SK-N-SH (cell line): ENCODE results near the gene SLC16A12. TPM values are rescaled to one million over a fixed set of nuclear protein-coding genes. Genes with fewer than 3 reads are reported as not detected.

Source experiments
- CTCF ChIA-PET: fragments of 300-600, 350-600 bp; formaldehyde crosslinking; extraction: SDS; loops from one replicate; lab custom pipeline; 2021; lab: Yijun Ruan, JAX
- POLR2A ChIA-PET: fragments of 350-600 bp; sonication (Branson Sonifier 250); formaldehyde crosslinking; extraction: SDS; loops from one replicate; lab custom pipeline; 2020; ENCODE audit warnings: antibody characterized with exemption, inconsistent platforms; lab: Yijun Ruan, JAX
- DNase-seq: peaks from one replicate; pipeline ENCODE4 v3.0.0; 2012
- H2AFZ ChIP-seq: fragments of 200-600 bp; sonication (generic); 2 replicates; pipeline ENCODE4 v1.8.1; 2016; ENCODE audit warnings: antibody characterized with exemption, mild to moderate bottlenecking, low read depth
- H3F3A ChIP-seq: fragments of 200-600 bp; sonication (generic); replicated peaks from 2 replicates; pipeline ENCODE3; 2016; ENCODE audit warnings: antibody characterized with exemption, mild to moderate bottlenecking; ENCODE audit not compliant: insufficient read depth
- H3K27ac ChIP-seq, 2 experiments: fragments of 200-500 bp in 1 of 2; fragments of 200-600 bp in 1 of 2; sonication (Bioruptor generic) in 1 of 2; sonication (generic), shearing (Covaris generic) in 1 of 2; 2 replicates each; pipeline versions ENCODE4 v1.5.1 to v1.6.1; 2014 to 2016; ENCODE audit warnings: low read depth in 2 of 2, inconsistent platforms in 1 of 2, low read length in 1 of 2, mild to moderate bottlenecking in 1 of 2, mixed read lengths in 1 of 2
- H3K27me3 ChIP-seq: fragments of 200-600 bp; sonication (generic), shearing (Covaris generic); 2 replicates; pipeline ENCODE4 v1.6.1; 2016; ENCODE audit warnings: mixed run types; ENCODE audit not compliant: insufficient read depth
- H3K36me3 ChIP-seq, 2 experiments: fragments of 200-500 bp in 1 of 2; fragments of 200-600 bp in 1 of 2; sonication (Bioruptor generic) in 1 of 2; sonication (generic) in 1 of 2; replicated peaks in 1 of 2; 2 replicates each; pipeline versions ENCODE3 to v1.5.1; 2014 to 2016; ENCODE audit warnings: low read length in 1 of 2, mild to moderate bottlenecking in 1 of 2; ENCODE audit not compliant: insufficient read depth in 2 of 2, control insufficient read depth in 1 of 2
- H3K4me1 ChIP-seq, 2 experiments: fragments of 200-500 bp in 1 of 2; fragments of 200-600 bp in 1 of 2; sonication (Bioruptor generic) in 1 of 2; sonication (generic), shearing (Covaris generic) in 1 of 2; 2 replicates each; pipeline versions ENCODE4 v1.5.1 to v1.6.1; 2014 to 2016; ENCODE audit warnings: low read depth in 1 of 2, low read length in 1 of 2, mixed run types in 1 of 2; ENCODE audit not compliant: insufficient read depth in 2 of 2, control insufficient read depth in 1 of 2
- H3K4me2 ChIP-seq: fragments of 200-600 bp; sonication (generic), shearing (Covaris generic); 2 replicates; pipeline ENCODE4 v1.6.1; 2017; ENCODE audit warnings: mixed run types
- H3K4me3 ChIP-seq, 2 experiments: fragments of 200-500 bp in 1 of 2; fragments of 200-600 bp in 1 of 2; sonication (Bioruptor generic) in 1 of 2; sonication (generic), shearing (Covaris generic) in 1 of 2; 2 replicates each; pipeline versions ENCODE4 v1.5.1 to v1.8.1; 2014 to 2016; ENCODE audit warnings: low read depth in 2 of 2, inconsistent platforms in 1 of 2, low read length in 1 of 2, mild to moderate bottlenecking in 1 of 2, mixed read lengths in 1 of 2, moderate library complexity in 1 of 2
- H3K79me2 ChIP-seq: fragments of 200-600 bp; sonication (generic); 2 replicates; pipeline ENCODE4 v1.8.1; 2017; ENCODE audit warnings: mild to moderate bottlenecking; ENCODE audit not compliant: insufficient read depth
- H3K9ac ChIP-seq: fragments of 200-600 bp; sonication (generic); 2 replicates; pipeline ENCODE4 v1.6.1; 2017; ENCODE audit warnings: mixed run types
- H3K9me2 ChIP-seq: fragments of 200-600 bp; sonication (generic); 2 replicates; pipeline ENCODE4 v1.6.1; 2017; ENCODE audit warnings: mixed run types
- H3K9me3 ChIP-seq: fragments of 200-600 bp; sonication (generic); 2 replicates; pipeline ENCODE4 v1.6.1; 2017; ENCODE audit warnings: mixed run types, mild to moderate bottlenecking, moderate library complexity
- H4K20me1 ChIP-seq: fragments of 200-600 bp; sonication (generic); 2 replicates; pipeline ENCODE4 v1.6.1; 2017; ENCODE audit warnings: mild to moderate bottlenecking, mixed run types; ENCODE audit not compliant: insufficient read depth
- CHD2 ChIP-seq: fragments of 150-350 bp; IDR thresholded peaks from 2 replicates; pipeline ENCODE4 v1.6.1; 2018; ENCODE audit warnings: low read length; ENCODE audit not compliant: partially characterized antibody
- EP300 ChIP-seq, 2 experiments: IDR thresholded peaks; 2 replicates each; pipeline versions ENCODE4 v1.4.0 to v1.6.1; 2012; ENCODE audit warnings: borderline replicate concordance in 1 of 2, low read depth in 1 of 2, low read length in 1 of 2
- EZH2phosphoT487 ChIP-seq: fragments of 200-600 bp; sonication (generic); IDR thresholded peaks from 2 replicates; pipeline ENCODE4 v1.6.1; 2017; ENCODE audit warnings: low read depth, mixed run types, mild to moderate bottlenecking, antibody characterized with exemption, moderate library complexity, borderline replicate concordance
- FOSL2 ChIP-seq: IDR thresholded peaks from 2 replicates; pipeline ENCODE4 v1.4.0; 2012; ENCODE audit warnings: low read depth, mild to moderate bottlenecking, moderate library complexity, borderline replicate concordance
- FOXJ3 ChIP-seq: sonication (generic); formaldehyde crosslinking; IDR thresholded peaks from 2 replicates; pipeline ENCODE4 v1.5.1; 2020; ENCODE audit warnings: mild to moderate bottlenecking, missing genetic modification reagents
- GATA2 ChIP-seq: sonication (generic); formaldehyde crosslinking; IDR thresholded peaks from 2 replicates; pipeline ENCODE4 v1.5.0; 2020; ENCODE audit warnings: mild to moderate bottlenecking, missing genetic modification reagents
- JUND ChIP-seq: IDR thresholded peaks from 2 replicates; pipeline ENCODE4 v1.4.0; 2012
- MEF2A ChIP-seq: IDR thresholded peaks from 2 replicates; pipeline ENCODE4 v1.4.0; 2012; ENCODE audit warnings: low read depth, borderline replicate concordance
- MXI1 ChIP-seq: IDR thresholded peaks from 2 replicates; pipeline ENCODE4 v1.6.1; 2012; ENCODE audit warnings: mild to moderate bottlenecking, low read depth, low read length, improper control_type of control experiment
- NFIC ChIP-seq: IDR thresholded peaks from 2 replicates; pipeline ENCODE4 v1.4.0; 2012; ENCODE audit warnings: borderline replicate concordance
- NRF1 ChIP-seq: IDR thresholded peaks from 2 replicates; pipeline ENCODE4 v1.6.1; 2012; ENCODE audit warnings: low read depth, mild to moderate bottlenecking, low read length
- POLR2AphosphoS5 ChIP-seq: IDR thresholded peaks from 2 replicates; pipeline ENCODE4 v1.6.1; 2012; ENCODE audit warnings: low read depth, low read length
- RAD21 ChIP-seq: IDR thresholded peaks from 2 replicates; pipeline ENCODE4 v1.6.1; 2012; ENCODE audit warnings: mild to moderate bottlenecking, low read length
- REST ChIP-seq: IDR thresholded peaks from 2 replicates; pipeline ENCODE4 v1.6.1; 2012; ENCODE audit warnings: mild to moderate bottlenecking, low read depth, low read length, moderate library complexity
- SMC3 ChIP-seq: IDR thresholded peaks from 2 replicates; pipeline ENCODE4 v1.6.1; 2012; ENCODE audit warnings: low read depth, low read length, improper control_type of control experiment
- USF2 ChIP-seq: fragments of 150-350 bp; IDR thresholded peaks from 2 replicates; pipeline ENCODE4 v1.6.1; 2017; ENCODE audit warnings: antibody characterized with exemption, low read length, low read depth, borderline replicate concordance
- WGBS: methylation state at CpG from one replicate; pipeline ENCODE4 v1.1.6; 2017; ENCODE audit warnings: low lambda C conversion rate; 5-methylcytosine and 5-hydroxymethylcytosine counted together
- polyA plus RNA-seq, 3 experiments: library from polyadenylated mRNA; depleted of rRNA; stranded (reverse); fragments of >200 nt; gene quantifications; 2 replicates each; pipeline ENCODE4 v1.2.3, GENCODE V29; 2012
- TF ChIP-seq, protein P1 (sequence below): IDR thresholded peaks from 2 replicates; pipeline ENCODE4 v1.4.0; 2012; ENCODE audit warnings: low read depth, borderline replicate concordance

Gene SLC16A12
- polyA plus RNA-seq, 1 of the 3 experiments (the other 2 are of a cell fraction) = 0.13 TPM

- WGBS = 95% methylated on average over 3 of the region's 3 CpGs
- H3K4me1 ChIP-seq = peaks cover 21 to 27% of the 10 kb centered on the region in 2 experiments; a peak in 3 of 4 replicates
- H2AFZ ChIP-seq = no peak overlapping the region
- no peak for DNase-seq
- H3K36me3 ChIP-seq = no peaks in the 10 kb centered on the region
- no peak overlapping the region for H3K4me3 ChIP-seq
- H3K79me2 ChIP-seq = no peaks in the 10 kb centered on the region
- CTCF ChIA-PET = interaction anchor here (1.0 kb wide), 1 partner anchor 149 kb away, joined by 3 read pairs; no protein-coding TSS in a partner anchor
- no peaks in the 10 kb centered on the region for H4K20me1 ChIP-seq
- no peaks in the 10 kb centered on the region for H3K9me2 ChIP-seq
- H3K4me2 ChIP-seq = no peak overlapping the region
- POLR2A ChIA-PET = no interaction called here
- no peaks in the 10 kb centered on the region for H3K27me3 ChIP-seq
- H3K27ac ChIP-seq = peak overlapping the region in 1 of 2 experiments; percentile 26; a peak in 2 of 4 replicates
- TF ChIP-seq REST (no peak), USF2 (no peak), CHD2 (no peak)
- TF ChIP-seq, all 33 proteins: peak for 0
- Histone ChIP-seq H3F3A (peaks cover 15% of the 10 kb centered on the region), H3K9me3 (no peaks in the 10 kb centered on the region), H3K9ac (no peak overlapping the region)
These were observed 17.3 kb downstream of the SLC16A12 start for GRCh38 chr10:89518108-89518507.

DNA sequence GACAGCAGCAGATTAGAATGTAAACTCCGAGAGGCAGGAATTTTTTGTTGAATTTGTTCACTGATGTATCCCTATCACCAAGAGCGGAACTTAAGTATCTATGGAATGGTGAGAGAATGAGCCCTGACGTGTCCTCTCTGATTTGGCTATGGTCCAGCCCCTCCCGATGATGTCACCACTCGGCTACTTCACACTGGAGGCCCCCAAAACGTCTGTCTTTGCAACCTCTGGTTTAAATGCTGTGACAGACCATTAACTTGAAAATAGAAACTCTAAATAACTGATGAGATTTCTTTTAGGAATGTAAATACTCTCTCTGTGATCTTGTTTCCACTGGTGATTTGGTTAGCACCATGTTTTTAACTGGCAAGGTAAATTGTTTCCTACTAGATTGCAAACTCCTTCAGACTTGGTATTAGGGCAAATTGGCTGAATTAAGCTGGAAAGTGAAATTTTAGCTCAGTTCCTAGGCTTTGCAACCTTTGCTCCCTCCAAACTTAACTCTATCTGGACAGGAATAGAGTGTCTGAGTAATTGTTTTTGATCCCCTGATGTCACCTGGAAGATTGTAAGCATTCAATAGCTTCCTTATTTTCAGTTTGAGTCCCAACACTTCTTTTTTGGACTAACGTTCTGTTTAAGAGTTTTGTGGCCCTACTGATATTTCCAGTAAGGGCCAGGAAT, 19.1 kb downstream of the SLC16A12 start:
- H3K27me3 ChIP-seq = no peaks in the 10 kb centered on the region
- H3K4me3 ChIP-seq = peak overlapping the region in 1 of 2 experiments; percentile 30; a peak in 1 of 4 replicates
- no peak for DNase-seq
- TF ChIP-seq USF2 (no peak), MXI1 (no peak), MEF2A (peak; percentile 36; the same call in 1 of the 2 replicates), EZH2phosphoT487 (no peak), SMC3 (no peak), RAD21 (no peak), GATA2 (no peak), FOSL2 (peak; percentile 49; the same call in 1 of the 2 replicates), NFIC (peak; percentile 82), FOXJ3 (CRISPR knock-in tag) (no peak), NRF1 (no peak), POLR2AphosphoS5 (no peak), JUND (peak; percentile 43), EP300 (IDR thresholded peaks at IDR 0.05; ENCODE audit: borderline replicate concordance in 1 of 2, low read depth in 1 of 2, low read length in 1 of 2) (peak in 1 of 2 experiments; percentile 15; a peak in 1 of 4 replicates)
- TF ChIP-seq, protein P1, sequence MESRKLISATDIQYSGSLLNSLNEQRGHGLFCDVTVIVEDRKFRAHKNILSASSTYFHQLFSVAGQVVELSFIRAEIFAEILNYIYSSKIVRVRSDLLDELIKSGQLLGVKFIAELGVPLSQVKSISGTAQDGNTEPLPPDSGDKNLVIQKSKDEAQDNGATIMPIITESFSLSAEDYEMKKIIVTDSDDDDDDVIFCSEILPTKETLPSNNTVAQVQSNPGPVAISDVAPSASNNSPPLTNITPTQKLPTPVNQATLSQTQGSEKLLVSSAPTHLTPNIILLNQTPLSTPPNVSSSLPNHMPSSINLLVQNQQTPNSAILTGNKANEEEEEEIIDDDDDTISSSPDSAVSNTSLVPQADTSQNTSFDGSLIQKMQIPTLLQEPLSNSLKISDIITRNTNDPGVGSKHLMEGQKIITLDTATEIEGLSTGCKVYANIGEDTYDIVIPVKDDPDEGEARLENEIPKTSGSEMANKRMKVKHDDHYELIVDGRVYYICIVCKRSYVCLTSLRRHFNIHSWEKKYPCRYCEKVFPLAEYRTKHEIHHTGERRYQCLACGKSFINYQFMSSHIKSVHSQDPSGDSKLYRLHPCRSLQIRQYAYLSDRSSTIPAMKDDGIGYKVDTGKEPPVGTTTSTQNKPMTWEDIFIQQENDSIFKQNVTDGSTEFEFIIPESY = no peak

More for the DNA sequence above, 19.1 kb downstream of the SLC16A12 start:
- no peaks in the 10 kb centered on the region for H3K9me3 ChIP-seq
- no peaks in the 10 kb centered on the region for H3K36me3 ChIP-seq
- no peaks in the 10 kb centered on the region for H3K79me2 ChIP-seq
- no peaks in the 10 kb centered on the region for H3K9me2 ChIP-seq
- peak overlapping the region; percentile 53 for H3K4me2 ChIP-seq
- 30% methylated on average over 7 of the region's 7 CpGs for WGBS
- H2AFZ ChIP-seq = peak overlapping the region; percentile 4; the same call in 1 of the 2 replicates
- peak overlapping the region in 1 of 2 experiments; percentile 98; a peak in 2 of 4 replicates for H3K27ac ChIP-seq
- ChIA-PET POLR2A (no interaction called here), CTCF (no interaction called here)
- peak overlapping the region; percentile 80 for H3K9ac ChIP-seq
- H4K20me1 ChIP-seq = no peaks in the 10 kb centered on the region
- peaks cover 21 to 25% of the 10 kb centered on the region in 2 experiments; a peak in 3 of 4 replicates for H3K4me1 ChIP-seq
- peaks cover 15% of the 10 kb centered on the region for H3F3A ChIP-seq
